Astrocyte (in vitro differentiated cells and primary cell): ENCODE data around the gene VWA2. TPM values are rescaled to one million over a fixed set of nuclear protein-coding genes. Genes with fewer than 3 reads are reported as not detected.

Experiments
- DNase-seq: peaks from one replicate; pipeline ENCODE4 v3.0.0-alpha.2; 2010; ENCODE audit warnings: low read depth
- FAIRE-seq: peaks from 2 replicates; lab custom pipeline; 2011; peaks lifted over from hg19 to GRCh38; lab: Jason Lieb, UNC
- H2AFZ ChIP-seq: 2 replicates; pipeline ENCODE4 v1.6.0; 2012; ENCODE audit warnings: low read depth, low read length, inconsistent platforms
- H3K27ac ChIP-seq: 2 replicates; pipeline ENCODE4 v1.5.1; 2011; ENCODE audit warnings: low read depth, low read length, inconsistent platforms
- H3K27me3 ChIP-seq: 2 replicates; pipeline ENCODE4 v1.6.0; 2011; ENCODE audit warnings: low read length, inconsistent platforms; ENCODE audit not compliant: insufficient read depth
- H3K36me3 ChIP-seq: 2 replicates; pipeline ENCODE4 v1.5.1; 2011; ENCODE audit warnings: low read length, inconsistent platforms; ENCODE audit not compliant: insufficient read depth
- H3K4me1 ChIP-seq: 2 replicates; pipeline ENCODE4 v1.5.1; 2011; ENCODE audit warnings: low read length, inconsistent platforms; ENCODE audit not compliant: insufficient read depth
- H3K4me2 ChIP-seq: 2 replicates; pipeline ENCODE4 v1.6.0; 2012; ENCODE audit warnings: low read length, inconsistent platforms
- H3K4me3 ChIP-seq: 2 replicates; pipeline ENCODE4 v1.5.1; 2011; ENCODE audit warnings: low read depth, mild to moderate bottlenecking, low read length, inconsistent platforms; ENCODE audit not compliant: insufficient read depth
- H3K79me2 ChIP-seq: 2 replicates; pipeline ENCODE4 v1.6.0; 2012; ENCODE audit warnings: mild to moderate bottlenecking, low read length, inconsistent platforms; ENCODE audit not compliant: insufficient read depth
- H3K9ac ChIP-seq: 2 replicates; pipeline ENCODE4 v1.6.0; 2012; ENCODE audit warnings: mild to moderate bottlenecking, low read length, inconsistent platforms
- H3K9me3 ChIP-seq: 2 replicates; pipeline ENCODE4 v1.5.1; 2012; ENCODE audit warnings: low read depth, mild to moderate bottlenecking, low read length, inconsistent platforms; ENCODE audit not compliant: insufficient read depth
- H4K20me1 ChIP-seq: 2 replicates; pipeline ENCODE4 v1.6.0; 2012; ENCODE audit warnings: low read length, inconsistent platforms; ENCODE audit not compliant: insufficient read depth
- H3K27ac Mint-ChIP-seq: one replicate; pipeline ENCODE4 v1.8.0; 2021; ENCODE audit warnings: mild to moderate bottlenecking, mixed read lengths; ENCODE audit not compliant: unreplicated experiment
- H3K27me3 Mint-ChIP-seq: one replicate; pipeline ENCODE4 v1.8.0; 2021; ENCODE audit warnings: low read depth, mixed read lengths; ENCODE audit not compliant: unreplicated experiment
- H3K36me3 Mint-ChIP-seq: one replicate; pipeline ENCODE4 v1.8.0; 2021; ENCODE audit warnings: low read depth, mixed read lengths; ENCODE audit not compliant: unreplicated experiment
- H3K4me1 Mint-ChIP-seq: one replicate; pipeline ENCODE4 v1.8.0; 2021; ENCODE audit warnings: low read depth, mixed read lengths; ENCODE audit not compliant: unreplicated experiment
- H3K4me3 Mint-ChIP-seq: one replicate; pipeline ENCODE4 v1.8.0; 2021; ENCODE audit warnings: mild to moderate bottlenecking, moderate library complexity, mixed read lengths; ENCODE audit not compliant: unreplicated experiment
- H3K9me3 Mint-ChIP-seq: one replicate; pipeline ENCODE4 v1.8.0; 2021; ENCODE audit warnings: mild to moderate bottlenecking, mixed read lengths; ENCODE audit not compliant: unreplicated experiment
- CTCF ChIP-seq: IDR thresholded peaks from 2 replicates; pipeline ENCODE4 v1.5.1; 2011; ENCODE audit warnings: low read depth, mild to moderate bottlenecking, inconsistent platforms, low read length, moderate library complexity; ENCODE audit not compliant: insufficient read depth
- EZH2 ChIP-seq: IDR thresholded peaks from 2 replicates; pipeline ENCODE4 v1.6.1; 2012; ENCODE audit warnings: mild to moderate bottlenecking, low read length, inconsistent platforms; ENCODE audit not compliant: insufficient read depth
- total RNA-seq: library from RNA; stranded (reverse); gene quantifications from 2 replicates; pipeline ENCODE4 v1.2.1, GENCODE V29; 2021

VWA2 gene
- total RNA-seq, 1 donor from 2014 or later: 0.25 TPM

DNA sequence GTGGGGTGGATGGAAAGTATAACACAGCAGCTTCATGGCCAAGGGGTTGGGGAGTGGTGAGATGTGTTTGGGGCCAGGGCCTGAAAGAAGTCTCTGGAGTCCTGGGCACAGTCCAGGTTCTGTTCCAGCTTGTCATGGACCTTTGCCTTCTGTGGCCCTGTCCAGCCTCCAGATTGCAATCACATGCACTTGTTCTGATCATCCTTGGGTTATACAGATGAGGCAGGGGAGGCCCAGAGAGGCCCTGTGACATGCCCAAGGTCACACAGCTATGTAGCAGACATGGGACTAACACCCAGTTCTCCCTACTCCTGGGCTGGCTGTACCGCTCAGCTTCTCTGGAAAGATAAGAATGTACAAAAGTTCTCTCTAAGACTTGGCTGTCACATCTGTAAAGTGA lies 11.7 kb downstream of the VWA2 start:
- Histone ChIP-seq H3K79me2 (no peaks in the 10 kb centered on the region), H3K27me3 (no peaks in the 10 kb centered on the region), H3K4me2 (no peak overlapping the region), H3K9ac (no peak overlapping the region), H2AFZ (no peak overlapping the region), H3K4me1 (no peaks in the 10 kb centered on the region), H3K4me3 (no peak overlapping the region), H4K20me1 (no peaks in the 10 kb centered on the region), H3K27ac (no peak overlapping the region), H3K9me3 (no peaks in the 10 kb centered on the region), H3K36me3 (no peaks in the 10 kb centered on the region)
- no peak for TF ChIP-seq EZH2
- DNase-seq (no peak), FAIRE-seq (no peak)
- Mint-ChIP-seq H3K36me3 (no peaks in the 10 kb centered on the region), H3K4me1 (peaks cover 7% of the 10 kb centered on the region), H3K27ac (no peak overlapping the region), H3K9me3 (peaks cover 2% of the 10 kb centered on the region), H3K27me3 (peaks cover 16% of the 10 kb centered on the region), H3K4me3 (no peak overlapping the region)

- H3K9ac ChIP-seq: no peak overlapping the region
- no peak overlapping the region for H3K4me2 ChIP-seq
- H3K36me3 Mint-ChIP-seq: no peaks in the 10 kb centered on the region
- no peak for DNase-seq
- H2AFZ ChIP-seq: no peak overlapping the region
- peaks cover 5% of the 10 kb centered on the region for H3K4me1 Mint-ChIP-seq
- H3K27ac Mint-ChIP-seq: no peak overlapping the region
- H4K20me1 ChIP-seq: no peaks in the 10 kb centered on the region
- H3K4me3 Mint-ChIP-seq: no peak overlapping the region
- H3K4me3 ChIP-seq: no peak overlapping the region
- H3K9me3 Mint-ChIP-seq: peaks cover 2% of the 10 kb centered on the region
- peaks cover 16% of the 10 kb centered on the region for H3K27me3 Mint-ChIP-seq
- no peaks in the 10 kb centered on the region for H3K9me3 ChIP-seq
- H3K27me3 ChIP-seq: no peaks in the 10 kb centered on the region
- no peak for TF ChIP-seq EZH2
- TF ChIP-seq CTCF: no peak
- no peaks in the 10 kb centered on the region for H3K79me2 ChIP-seq
- H3K27ac ChIP-seq: no peak overlapping the region
- no peaks in the 10 kb centered on the region for H3K36me3 ChIP-seq
- no peak for FAIRE-seq
- no peaks in the 10 kb centered on the region for H3K4me1 ChIP-seq
These were observed 13.0 kb downstream of the VWA2 start for GRCh38 chr10:114252092-114252491.

GRCh38 chr10:114252883-114253282 lies 13.8 kb downstream of the VWA2 start:
- no peak for FAIRE-seq
- TF ChIP-seq CTCF (no peak), EZH2 (no peak)

More at GRCh38 chr10:114252883-114253282, 13.8 kb downstream of the VWA2 start:
- Histone ChIP-seq H4K20me1 (no peaks in the 10 kb centered on the region), H3K36me3 (no peaks in the 10 kb centered on the region), H2AFZ (no peak overlapping the region), H3K4me2 (no peak overlapping the region), H3K79me2 (no peaks in the 10 kb centered on the region), H3K4me1 (no peaks in the 10 kb centered on the region), H3K9me3 (no peaks in the 10 kb centered on the region), H3K27me3 (no peaks in the 10 kb centered on the region), H3K9ac (no peak overlapping the region), H3K4me3 (no peak overlapping the region), H3K27ac (no peak overlapping the region)
- no peaks in the 10 kb centered on the region for H3K36me3 Mint-ChIP-seq
- no peak for DNase-seq
- H3K27me3 Mint-ChIP-seq: peaks cover 16% of the 10 kb centered on the region
- peaks cover 4% of the 10 kb centered on the region for H3K4me1 Mint-ChIP-seq
- H3K4me3 Mint-ChIP-seq: no peak overlapping the region
- H3K27ac Mint-ChIP-seq: no peak overlapping the region
- H3K9me3 Mint-ChIP-seq: peaks cover 2% of the 10 kb centered on the region
